Hepatocyte (in vitro differentiated cells): Measurements from ENCODE around the gene CINP. TPM values are rescaled to one million over a fixed set of nuclear protein-coding genes. Genes with fewer than 3 reads are reported as not detected.
"Not testable (repeated sequence)": the region's sequence is repeated elsewhere in the genome, so short reads cannot be mapped to it uniquely, and the experiment has no call there.

Source experiments
- DNase-seq: peaks from one replicate; pipeline ENCODE4 v3.0.0-alpha.2; 2016; ENCODE audit warnings: low spot score
- H2AFZ ChIP-seq: fragments of 200-600 bp; sonication (generic); 2 replicates; pipeline ENCODE4 v1.6.0; 2016; ENCODE audit warnings: antibody characterized with exemption, mild to moderate bottlenecking
- H3K27ac ChIP-seq: fragments of 200-600 bp; sonication (generic); 2 replicates; pipeline ENCODE4 v1.5.1; 2016; ENCODE audit warnings: mild to moderate bottlenecking
- H3K27me3 ChIP-seq: fragments of 200-600 bp; sonication (generic); 2 replicates; pipeline ENCODE4 v1.6.1; 2016
- H3K36me3 ChIP-seq: fragments of 200-600 bp; sonication (generic); replicated peaks from 2 replicates; pipeline ENCODE4 v1.5.1; 2016; ENCODE audit warnings: low read depth; ENCODE audit not compliant: insufficient read depth
- H3K4me1 ChIP-seq: fragments of 200-600 bp; sonication (generic); 2 replicates; pipeline ENCODE4 v1.5.1; 2016; ENCODE audit warnings: mild to moderate bottlenecking, moderate library complexity; ENCODE audit not compliant: insufficient read depth
- H3K4me2 ChIP-seq: fragments of 200-600 bp; sonication (generic); 2 replicates; pipeline ENCODE4 v1.6.0; 2016
- H3K4me3 ChIP-seq: fragments of 200-600 bp; sonication (generic); 2 replicates; pipeline ENCODE4 v1.5.1; 2016; ENCODE audit warnings: mild to moderate bottlenecking
- H3K79me2 ChIP-seq: fragments of 200-600 bp; sonication (generic); 2 replicates; pipeline ENCODE4 v1.6.0; 2017; ENCODE audit warnings: mild to moderate bottlenecking
- H3K9me2 ChIP-seq: fragments of 200-600 bp; sonication (generic); replicated peaks from 2 replicates; pipeline ENCODE4 v1.6.0; 2017; ENCODE audit warnings: mild to moderate bottlenecking; ENCODE audit not compliant: insufficient read depth
- H3K9me3 ChIP-seq: fragments of 200-600 bp; sonication (generic); 2 replicates; pipeline ENCODE4 v1.5.1; 2016; ENCODE audit warnings: low read depth, mild to moderate bottlenecking
- H4K20me1 ChIP-seq: fragments of 200-600 bp; sonication (generic); 2 replicates; pipeline ENCODE4 v1.6.0; 2016; ENCODE audit warnings: mild to moderate bottlenecking; ENCODE audit not compliant: insufficient read depth, poor library complexity, severe bottlenecking
- CTCF ChIP-seq: fragments of 200-600 bp; sonication (generic); IDR thresholded peaks from 2 replicates; pipeline ENCODE4 v1.5.1; 2016; ENCODE audit warnings: antibody characterized with exemption, mild to moderate bottlenecking; ENCODE audit not compliant: poor library complexity
- EZH2 ChIP-seq: fragments of 200-600 bp; sonication (generic); IDR thresholded peaks from 2 replicates; pipeline ENCODE4 v1.6.1; 2016; ENCODE audit warnings: antibody characterized with exemption, mild to moderate bottlenecking, borderline replicate concordance
- EZH2phosphoT487 ChIP-seq: fragments of 200-600 bp; sonication (generic); IDR thresholded peaks from one replicate; pipeline ENCODE4 v1.6.1; 2018; ENCODE audit warnings: antibody characterized with exemption, mild to moderate bottlenecking, low read depth, moderate library complexity; ENCODE audit not compliant: unreplicated experiment, severe bottlenecking
- WGBS: methylation state at CpG from one replicate; pipeline ENCODE4 v1.1.6; 2016; ENCODE audit warnings: low lambda C conversion rate; ENCODE audit errors: missing lambda C conversion rate; 5-methylcytosine and 5-hydroxymethylcytosine counted together
- polyA plus RNA-seq: library from polyadenylated mRNA; unstranded; fragments of >200 nt; fragmentation: Nextera tagmentation; extraction: Ambion mirVana; gene quantifications from 2 replicates; pipeline ENCODE4 v1.2.1, GENCODE V29; 2016
- total RNA-seq: library from RNA; depleted of rRNA; stranded (reverse); fragments of >200 nt; gene quantifications from 2 replicates; pipeline ENCODE4 v1.2.3, GENCODE V29; 2014

Gene CINP
- total and polyA plus RNA-seq, 2 experiments from 2014 or later = 22.9 to 40.2 TPM

- Histone ChIP-seq H3K27ac (no peak overlapping the region), H3K4me2 (no peak overlapping the region), H3K9me3 (no peaks in the 10 kb centered on the region), H3K27me3 (no peaks in the 10 kb centered on the region), H3K4me1 (no peaks in the 10 kb centered on the region), H3K36me3 (no peaks in the 10 kb centered on the region), H3K4me3 (no peak overlapping the region), H3K9me2 (no peaks in the 10 kb centered on the region), H2AFZ (no peak overlapping the region), H4K20me1 (no peaks in the 10 kb centered on the region), H3K79me2 (no peaks in the 10 kb centered on the region)
- DNase-seq = no peak
- TF ChIP-seq CTCF (no peak), EZH2phosphoT487 (no peak), EZH2 (no peak)
- 98% methylated on average over 13 of the region's 13 CpGs for WGBS
These were observed 28.6 kb downstream of the CINP start for GRCh38 chr14:102333795-102334705.

- H3K27me3 ChIP-seq = no peaks in the 10 kb centered on the region
- H2AFZ ChIP-seq = no peak overlapping the region
- H4K20me1 ChIP-seq = no peaks in the 10 kb centered on the region
- no peaks in the 10 kb centered on the region for H3K36me3 ChIP-seq
- no peak overlapping the region for H3K4me2 ChIP-seq
- DNase-seq = no peak
- H3K9me2 ChIP-seq = no peaks in the 10 kb centered on the region
- H3K27ac ChIP-seq = no peak overlapping the region
- H3K4me1 ChIP-seq = no peaks in the 10 kb centered on the region
- no peaks in the 10 kb centered on the region for H3K9me3 ChIP-seq
- no peaks in the 10 kb centered on the region for H3K79me2 ChIP-seq
- 87% methylated on average over 7 of the region's 7 CpGs for WGBS
- TF ChIP-seq EZH2phosphoT487 = no peak
- no peak for TF ChIP-seq EZH2
- no peak for TF ChIP-seq CTCF
- no peak overlapping the region for H3K4me3 ChIP-seq
These were observed 29.3 kb downstream of the CINP start for GRCh38 chr14:102333390-102333789.

DNA sequence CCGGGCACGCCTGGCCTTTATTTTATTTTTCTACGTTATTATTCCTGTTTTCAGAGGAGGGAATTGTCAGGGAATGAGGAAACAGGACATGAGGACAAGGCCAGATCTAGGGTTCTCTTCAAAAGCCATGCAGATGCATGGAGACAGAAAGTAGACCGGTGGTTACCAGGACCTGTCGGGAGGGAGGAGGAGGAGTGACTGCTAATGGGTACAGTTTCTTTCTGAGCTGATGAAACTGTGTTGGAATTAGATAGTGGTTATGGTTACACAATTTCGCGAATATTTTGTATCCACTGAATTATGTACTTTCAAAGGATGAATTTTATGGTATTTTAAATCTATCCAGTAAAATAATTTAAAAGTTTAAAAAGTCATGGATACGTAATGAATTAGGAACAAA, 31.9 kb downstream of the CINP start:
- no peaks in the 10 kb centered on the region for H3K36me3 ChIP-seq
- 96% methylated on average over 8 of the region's 8 CpGs for WGBS
- no peak overlapping the region for H3K27ac ChIP-seq

DNA sequence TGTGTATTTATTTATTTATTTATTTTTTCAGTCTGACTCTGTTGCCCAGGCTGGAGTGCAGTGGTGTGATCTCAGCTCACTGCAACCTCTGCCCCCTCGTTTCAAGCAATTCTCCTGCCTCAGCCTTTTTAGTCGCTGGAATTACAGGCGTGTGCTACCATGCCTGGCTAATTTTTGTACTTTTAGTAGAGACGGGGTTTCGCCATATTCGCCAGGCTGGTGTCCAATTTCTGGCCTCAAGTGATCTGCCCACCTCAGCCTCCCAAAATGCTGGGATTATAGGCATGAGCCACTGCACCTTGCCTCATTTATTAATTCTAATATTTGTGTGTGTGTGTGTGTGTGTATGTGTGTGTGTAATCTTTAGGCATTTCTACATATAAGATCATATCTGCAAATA, 33.3 kb downstream of the CINP start:
- H3K9me3 ChIP-seq, H2AFZ ChIP-seq, H3K4me2 ChIP-seq, H3K4me3 ChIP-seq, H3K4me1 ChIP-seq, H3K27ac ChIP-seq, H3K9me2 ChIP-seq, DNase-seq, H4K20me1 ChIP-seq, H3K79me2 ChIP-seq, H3K36me3 ChIP-seq, H3K27me3 ChIP-seq: not testable (repeated sequence)
- 95% methylated on average over 6 of the region's 6 CpGs for WGBS

More for the DNA sequence above, 31.9 kb downstream of the CINP start:
- no peak for TF ChIP-seq CTCF
- TF ChIP-seq EZH2phosphoT487 = no peak
- TF ChIP-seq EZH2 = no peak
- Histone ChIP-seq H3K79me2 (no peaks in the 10 kb centered on the region), H3K4me2 (no peak overlapping the region), H4K20me1 (no peaks in the 10 kb centered on the region), H3K27me3 (no peaks in the 10 kb centered on the region), H3K4me3 (no peak overlapping the region), H3K9me3 (no peaks in the 10 kb centered on the region), H3K4me1 (no peaks in the 10 kb centered on the region), H3K9me2 (no peaks in the 10 kb centered on the region), H2AFZ (no peak overlapping the region)
- DNase-seq = no peak
